ENCODE data around the gene MAPK8IP3.

MAPK8IP3 gene

GRCh38 chr16:1775006-1775845 is 69.2 kb downstream of the MAPK8IP3 start:
- no peak for DNase-seq

DNA sequence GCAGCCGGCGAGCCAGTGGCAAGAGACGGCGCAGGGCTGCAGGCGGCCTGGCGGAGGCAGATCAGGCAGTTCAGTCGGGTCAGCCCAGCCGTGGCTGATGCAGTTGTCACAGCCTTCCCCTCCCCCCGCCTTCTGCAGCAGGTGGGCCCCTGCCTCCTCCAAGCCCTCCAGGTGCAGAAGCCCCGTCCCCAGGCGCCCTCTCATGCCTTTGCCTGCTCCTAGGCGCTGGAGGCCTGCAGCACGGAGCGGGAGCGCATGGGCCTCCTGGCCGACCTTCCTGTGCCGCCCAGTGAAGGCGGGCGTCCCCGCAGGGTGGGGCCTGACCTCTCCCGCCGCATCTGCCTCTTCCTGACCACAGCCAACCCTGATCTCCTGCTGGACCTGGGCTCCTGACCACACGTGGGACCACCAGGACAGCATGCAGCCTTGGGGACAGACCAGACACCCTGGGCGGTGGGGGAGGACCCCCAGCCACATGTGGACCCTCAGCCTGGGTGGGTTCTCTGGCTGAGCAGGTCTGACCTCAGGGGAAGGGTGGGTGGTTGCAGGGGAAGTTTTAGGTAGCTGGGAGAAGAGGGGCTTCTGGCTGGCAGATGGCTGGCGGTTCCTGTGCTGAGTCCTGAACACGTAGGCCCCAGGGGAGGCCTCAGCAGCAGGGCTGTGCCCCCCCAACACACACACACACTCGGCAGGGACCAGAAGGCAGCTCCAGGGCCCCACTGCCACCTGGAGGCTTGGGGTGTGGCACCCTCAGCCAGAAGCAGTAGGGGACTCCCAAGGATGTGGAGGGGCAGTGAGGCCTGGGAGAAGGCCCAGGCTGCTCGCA is 70.1 kb downstream of the MAPK8IP3 start:
- DNase-seq = no peak

DNA sequence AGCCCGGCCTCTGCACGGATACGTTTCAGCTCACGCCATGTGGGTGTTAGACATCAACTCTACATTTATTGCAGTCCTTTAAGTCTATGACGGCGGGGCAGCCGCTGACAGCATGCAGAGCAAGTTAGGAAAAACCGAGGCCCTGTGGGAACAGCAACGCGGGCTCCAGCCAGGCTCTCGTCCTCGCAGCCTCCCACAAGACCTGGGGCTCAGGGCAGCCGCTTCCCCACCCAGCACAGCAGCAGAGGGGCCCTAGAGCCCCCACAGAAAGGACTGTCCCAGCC is 70.6 kb downstream of the MAPK8IP3 start:
- DNase-seq = no peak

DNA sequence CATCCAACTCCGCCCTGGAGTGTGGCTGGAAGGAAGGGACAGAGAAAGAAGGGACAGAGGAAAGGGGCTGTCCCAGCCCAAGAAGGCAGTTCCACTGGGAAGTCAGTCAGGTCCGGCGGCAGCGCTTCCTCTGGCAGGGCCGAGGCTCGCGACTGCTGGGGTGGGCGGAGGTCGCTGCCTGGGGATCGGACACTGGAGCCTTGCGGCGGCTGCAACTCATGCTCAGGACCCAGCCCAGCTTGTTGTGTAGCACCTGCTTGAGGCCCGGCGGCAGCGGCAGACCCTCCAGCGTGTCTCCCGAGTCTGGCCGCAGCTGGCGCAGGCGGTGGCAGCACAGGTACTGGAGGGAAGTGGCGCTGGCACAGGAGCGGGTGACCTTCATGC is 71.0 kb downstream of the MAPK8IP3 start:
- no peak for DNase-seq

GRCh38 chr16:1777375-1778199 is 71.6 kb downstream of the MAPK8IP3 start:
- DNase-seq = no peak

DNA sequence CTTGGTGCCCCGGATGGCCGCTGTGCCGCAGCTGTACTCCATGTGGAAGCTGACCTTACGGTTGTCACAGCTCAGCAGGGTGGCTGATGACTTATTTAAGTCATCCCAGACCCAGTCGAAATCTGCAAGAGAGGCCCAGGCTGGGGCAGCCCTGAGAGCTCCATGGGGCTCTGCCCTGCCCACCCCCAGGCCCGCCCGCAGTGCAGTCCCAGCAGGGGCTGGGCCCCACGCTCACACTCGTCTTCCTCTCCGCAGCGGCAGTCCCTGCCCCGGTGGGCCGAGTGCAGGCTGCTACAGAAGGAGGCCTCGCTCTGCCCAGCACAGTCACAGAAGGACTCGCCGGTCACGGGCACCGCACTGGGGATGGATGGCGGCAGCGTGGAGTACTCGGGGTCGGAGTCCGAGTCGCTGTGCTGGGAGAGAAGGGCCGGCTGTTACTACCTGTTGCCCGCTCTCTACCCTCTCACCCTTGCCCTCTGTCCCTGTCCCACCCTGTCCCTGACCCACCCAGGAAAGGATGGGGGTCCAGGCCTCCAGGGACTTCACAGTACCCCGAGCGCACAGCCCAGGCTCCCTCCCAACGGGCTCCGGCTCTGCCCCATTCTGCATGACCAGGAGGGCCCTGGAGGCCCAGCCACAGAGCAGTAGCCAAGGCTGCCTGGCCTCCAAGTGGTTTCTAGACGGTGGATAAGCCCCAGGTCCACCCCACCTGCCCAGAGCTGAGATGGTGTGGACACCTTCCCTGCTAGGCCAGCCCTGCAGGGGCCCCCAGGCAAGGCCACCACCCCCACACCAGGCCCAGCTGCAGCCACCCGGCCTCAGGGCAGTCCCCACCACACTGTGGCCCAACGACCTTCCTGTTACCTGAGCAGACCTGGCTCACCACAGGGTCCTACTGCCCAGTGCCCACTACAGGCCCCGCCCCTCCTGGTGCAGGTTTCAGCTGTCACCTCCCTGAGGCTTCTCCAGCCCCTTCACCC is 72.5 kb downstream of the MAPK8IP3 start:
- no peak for DNase-seq

DNA sequence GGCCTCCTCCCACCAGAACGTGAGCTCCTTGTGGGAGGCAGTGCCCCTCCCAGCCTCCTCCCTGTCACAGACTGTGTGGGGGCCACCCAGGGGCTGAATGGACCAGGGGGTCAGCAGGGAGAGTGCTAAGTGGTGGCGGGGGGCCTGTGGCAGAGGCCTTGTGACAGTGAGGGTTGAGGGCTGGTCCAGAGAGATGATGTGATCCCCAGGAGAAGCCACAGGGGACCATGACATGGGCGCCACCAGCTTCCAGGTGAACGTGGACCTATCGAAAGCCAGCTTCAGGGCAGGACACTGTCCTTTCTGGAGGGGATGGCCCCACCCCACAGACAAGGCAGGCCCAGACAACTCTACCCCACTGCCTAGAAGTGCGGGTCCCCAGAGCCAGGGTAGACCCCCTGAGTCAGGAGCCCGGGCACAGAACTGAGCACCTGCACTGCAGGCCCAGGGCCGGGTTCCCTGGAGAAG is 73.3 kb downstream of the MAPK8IP3 start:
- no peak for DNase-seq

- DNase-seq = no peak
These were observed 74.0 kb downstream of the MAPK8IP3 start for GRCh38 chr16:1779741-1780676.

- no peak for DNase-seq
These were observed 74.7 kb downstream of the MAPK8IP3 start for GRCh38 chr16:1780677-1781072.

GRCh38 chr16:1781254-1781653 is 75.3 kb downstream of the MAPK8IP3 start:
- no peak for DNase-seq

- no peak for DNase-seq
These were observed 75.9 kb downstream of the MAPK8IP3 start for GRCh38 chr16:1781758-1782407.

GRCh38 chr16:1782408-1783264 is 76.6 kb downstream of the MAPK8IP3 start, which contains the start of the genes NUBP2 and SPSB3:
Gene NUBP2, plus strand, starts transcription at chr16:1782960. Its CDS starts 61 bp downstream, at chr16:1783021.
Gene SPSB3, minus strand, starts transcription at chr16:1782571. Its CDS starts 1,088 bp downstream, at chr16:1781483.
- DNase-seq = peak; percentile 87 to 97

DNA sequence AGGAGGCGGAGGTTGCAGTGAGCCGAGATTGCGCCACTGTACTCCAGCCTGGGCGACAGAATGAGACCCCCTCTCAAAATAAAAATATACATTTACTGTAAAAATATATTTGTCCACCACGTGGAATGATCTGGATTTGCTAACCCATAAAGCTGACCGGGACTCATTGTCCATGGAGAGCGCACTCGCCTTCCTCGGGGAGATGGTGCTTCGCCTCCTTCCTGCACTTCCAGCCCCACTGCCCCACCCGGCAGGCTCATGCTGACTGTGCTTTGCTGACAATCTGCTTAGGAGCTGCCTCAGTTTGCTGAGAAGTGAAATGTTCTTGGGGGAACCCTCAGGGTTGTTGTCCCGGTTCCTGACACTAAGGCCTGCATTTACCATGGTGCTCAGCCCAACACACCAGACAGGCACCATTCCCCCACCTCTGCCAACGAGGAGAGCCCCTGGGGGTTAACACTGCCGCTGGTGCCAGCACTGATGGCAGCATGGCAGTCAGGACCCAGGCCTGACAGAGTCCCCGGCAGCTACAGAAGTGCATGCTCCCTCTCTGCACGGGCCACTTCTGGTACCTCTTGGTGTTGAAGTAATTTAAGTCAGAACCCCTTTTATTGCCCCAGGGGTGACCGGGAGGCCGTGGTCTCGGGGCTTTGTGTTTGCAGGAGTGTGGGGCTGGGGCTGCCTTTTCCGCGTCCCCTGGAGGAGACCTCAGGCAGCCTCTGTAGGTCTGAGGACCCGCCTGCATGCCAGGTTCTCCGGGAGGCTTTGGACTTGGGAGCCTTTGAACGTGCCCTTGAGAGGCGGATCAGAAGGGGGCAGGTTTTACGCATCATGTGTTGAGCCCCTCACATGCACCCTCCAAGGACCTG is 79.2 kb downstream of the MAPK8IP3 start:
- no peak for DNase-seq

DNA sequence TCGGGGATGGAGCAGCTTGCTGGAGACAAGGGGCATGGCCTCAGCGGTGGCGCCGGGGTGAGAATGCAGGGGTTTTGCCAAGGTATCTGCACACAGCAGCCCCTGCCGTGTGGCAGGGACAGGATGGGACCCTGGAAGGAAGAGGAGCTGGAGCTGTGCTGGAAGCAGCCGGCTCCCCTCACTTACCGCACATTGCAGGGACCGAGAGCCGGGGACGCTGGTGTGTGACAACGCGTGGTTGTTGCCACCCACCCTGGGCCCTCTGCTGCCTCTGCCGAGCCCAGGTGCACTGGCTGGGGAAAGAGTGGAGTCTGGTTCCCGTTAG is 79.8 kb downstream of the MAPK8IP3 start:
- no peak for DNase-seq

GRCh38 chr16:1786242-1787055 is 80.5 kb downstream of the MAPK8IP3 start:
- DNase-seq = no peak

- DNase-seq = no peak
These were observed 81.0 kb downstream of the MAPK8IP3 start for GRCh38 chr16:1787056-1787321.

GRCh38 chr16:1787322-1788094 is 81.5 kb downstream of the MAPK8IP3 start:
- DNase-seq = no peak
